ENCODE data around the gene CALHM6.

CALHM6 gene

GRCh38 chr6:116482780-116483179 lies 21.6 kb downstream of the CALHM6 start:
- TF ChIP-seq CEBPB (IDR thresholded peaks at IDR 0.05) (no peak), TEAD4 (IDR thresholded peaks at IDR 0.05) (no peak), TAF1 (IDR thresholded peaks at IDR 0.05; ENCODE audit: low read depth) (no peak), EP300 (IDR thresholded peaks at IDR 0.05; ENCODE audit: borderline replicate concordance) (no peak), FOXM1 (IDR thresholded peaks at IDR 0.05; ENCODE audit: borderline replicate concordance, low read depth) (no peak), TCF12 (IDR thresholded peaks at IDR 0.05; ENCODE audit: low read depth) (no peak), USF1 (IDR thresholded peaks at IDR 0.05) (no peak), NFIC (IDR thresholded peaks at IDR 0.05) (no peak), RAD21 (IDR thresholded peaks at IDR 0.05; ENCODE audit: low read depth) (no peak), ZBTB7A (IDR thresholded peaks at IDR 0.05; ENCODE audit: low read depth) (no peak), YY1 (IDR thresholded peaks at IDR 0.05; ENCODE audit: low read depth) (no peak), CREB1 (IDR thresholded peaks at IDR 0.05; ENCODE audit: low read depth) (no peak), EGR1 (IDR thresholded peaks at IDR 0.05) (no peak)
- TF ChIP-seq, protein P1, sequence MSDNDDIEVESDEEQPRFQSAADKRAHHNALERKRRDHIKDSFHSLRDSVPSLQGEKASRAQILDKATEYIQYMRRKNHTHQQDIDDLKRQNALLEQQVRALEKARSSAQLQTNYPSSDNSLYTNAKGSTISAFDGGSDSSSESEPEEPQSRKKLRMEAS (IDR thresholded peaks at IDR 0.05), result no peak
- TF ChIP-seq, protein P2, sequence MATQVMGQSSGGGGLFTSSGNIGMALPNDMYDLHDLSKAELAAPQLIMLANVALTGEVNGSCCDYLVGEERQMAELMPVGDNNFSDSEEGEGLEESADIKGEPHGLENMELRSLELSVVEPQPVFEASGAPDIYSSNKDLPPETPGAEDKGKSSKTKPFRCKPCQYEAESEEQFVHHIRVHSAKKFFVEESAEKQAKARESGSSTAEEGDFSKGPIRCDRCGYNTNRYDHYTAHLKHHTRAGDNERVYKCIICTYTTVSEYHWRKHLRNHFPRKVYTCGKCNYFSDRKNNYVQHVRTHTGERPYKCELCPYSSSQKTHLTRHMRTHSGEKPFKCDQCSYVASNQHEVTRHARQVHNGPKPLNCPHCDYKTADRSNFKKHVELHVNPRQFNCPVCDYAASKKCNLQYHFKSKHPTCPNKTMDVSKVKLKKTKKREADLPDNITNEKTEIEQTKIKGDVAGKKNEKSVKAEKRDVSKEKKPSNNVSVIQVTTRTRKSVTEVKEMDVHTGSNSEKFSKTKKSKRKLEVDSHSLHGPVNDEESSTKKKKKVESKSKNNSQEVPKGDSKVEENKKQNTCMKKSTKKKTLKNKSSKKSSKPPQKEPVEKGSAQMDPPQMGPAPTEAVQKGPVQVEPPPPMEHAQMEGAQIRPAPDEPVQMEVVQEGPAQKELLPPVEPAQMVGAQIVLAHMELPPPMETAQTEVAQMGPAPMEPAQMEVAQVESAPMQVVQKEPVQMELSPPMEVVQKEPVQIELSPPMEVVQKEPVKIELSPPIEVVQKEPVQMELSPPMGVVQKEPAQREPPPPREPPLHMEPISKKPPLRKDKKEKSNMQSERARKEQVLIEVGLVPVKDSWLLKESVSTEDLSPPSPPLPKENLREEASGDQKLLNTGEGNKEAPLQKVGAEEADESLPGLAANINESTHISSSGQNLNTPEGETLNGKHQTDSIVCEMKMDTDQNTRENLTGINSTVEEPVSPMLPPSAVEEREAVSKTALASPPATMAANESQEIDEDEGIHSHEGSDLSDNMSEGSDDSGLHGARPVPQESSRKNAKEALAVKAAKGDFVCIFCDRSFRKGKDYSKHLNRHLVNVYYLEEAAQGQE (IDR thresholded peaks at IDR 0.05; ENCODE audit: low read depth), result no peak

- TF ChIP-seq NFIC (IDR thresholded peaks at IDR 0.05) (no peak), CREB1 (IDR thresholded peaks at IDR 0.05; ENCODE audit: low read depth) (no peak), EP300 (IDR thresholded peaks at IDR 0.05; ENCODE audit: borderline replicate concordance) (no peak), FOXM1 (IDR thresholded peaks at IDR 0.05; ENCODE audit: borderline replicate concordance, low read depth) (no peak), RAD21 (IDR thresholded peaks at IDR 0.05; ENCODE audit: low read depth) (no peak), TEAD4 (IDR thresholded peaks at IDR 0.05) (no peak)
Observed at GRCh38 chr6:116483616-116484015, 22.4 kb downstream of the CALHM6 start.

DNA sequence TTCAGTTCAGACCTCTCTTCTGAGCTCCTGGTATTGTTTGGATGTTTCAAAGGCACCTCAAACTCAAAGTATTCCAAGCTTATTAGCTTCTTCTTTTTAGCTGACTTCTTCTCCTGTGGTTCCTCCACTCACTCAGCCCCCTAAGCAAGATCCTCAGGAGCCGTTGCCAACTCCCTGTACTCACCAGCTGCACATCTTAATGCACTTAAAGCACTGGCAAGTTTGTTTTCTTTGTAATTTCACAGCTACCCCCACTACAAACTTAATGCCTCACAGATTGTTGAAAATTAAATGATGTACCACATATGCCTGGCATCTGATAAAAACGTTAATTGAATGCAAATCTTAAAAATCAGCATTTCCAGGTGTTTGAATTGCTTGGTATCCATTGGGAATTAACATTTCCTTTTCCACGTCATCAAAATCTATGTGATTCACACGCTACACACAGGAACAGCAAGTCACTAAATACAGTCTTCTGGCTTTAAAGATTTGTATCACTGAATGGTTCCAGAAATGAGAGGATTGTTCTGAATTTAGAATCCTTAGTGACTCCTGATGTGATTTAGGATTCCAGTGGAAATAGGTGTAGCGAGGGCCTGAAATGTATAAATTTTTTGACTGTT lies 24.5 kb downstream of the CALHM6 start:
- no peak for TF ChIP-seq FOXM1 (IDR thresholded peaks at IDR 0.05; ENCODE audit: borderline replicate concordance, low read depth)
- TF ChIP-seq TEAD4 (IDR thresholded peaks at IDR 0.05), result no peak
- no peak for TF ChIP-seq EP300 (IDR thresholded peaks at IDR 0.05; ENCODE audit: borderline replicate concordance)
- no peak for TF ChIP-seq CREB1 (IDR thresholded peaks at IDR 0.05; ENCODE audit: low read depth)
- no peak for TF ChIP-seq YY1 (IDR thresholded peaks at IDR 0.05; ENCODE audit: low read depth)
- no peak for TF ChIP-seq EGR1 (IDR thresholded peaks at IDR 0.05)
- TF ChIP-seq, protein P2 (IDR thresholded peaks at IDR 0.05; ENCODE audit: low read depth), result no peak
- no peak for TF ChIP-seq TCF12 (IDR thresholded peaks at IDR 0.05; ENCODE audit: low read depth)
- TF ChIP-seq NFIC (IDR thresholded peaks at IDR 0.05), result no peak
- TF ChIP-seq CEBPB (IDR thresholded peaks at IDR 0.05), result no peak

DNA sequence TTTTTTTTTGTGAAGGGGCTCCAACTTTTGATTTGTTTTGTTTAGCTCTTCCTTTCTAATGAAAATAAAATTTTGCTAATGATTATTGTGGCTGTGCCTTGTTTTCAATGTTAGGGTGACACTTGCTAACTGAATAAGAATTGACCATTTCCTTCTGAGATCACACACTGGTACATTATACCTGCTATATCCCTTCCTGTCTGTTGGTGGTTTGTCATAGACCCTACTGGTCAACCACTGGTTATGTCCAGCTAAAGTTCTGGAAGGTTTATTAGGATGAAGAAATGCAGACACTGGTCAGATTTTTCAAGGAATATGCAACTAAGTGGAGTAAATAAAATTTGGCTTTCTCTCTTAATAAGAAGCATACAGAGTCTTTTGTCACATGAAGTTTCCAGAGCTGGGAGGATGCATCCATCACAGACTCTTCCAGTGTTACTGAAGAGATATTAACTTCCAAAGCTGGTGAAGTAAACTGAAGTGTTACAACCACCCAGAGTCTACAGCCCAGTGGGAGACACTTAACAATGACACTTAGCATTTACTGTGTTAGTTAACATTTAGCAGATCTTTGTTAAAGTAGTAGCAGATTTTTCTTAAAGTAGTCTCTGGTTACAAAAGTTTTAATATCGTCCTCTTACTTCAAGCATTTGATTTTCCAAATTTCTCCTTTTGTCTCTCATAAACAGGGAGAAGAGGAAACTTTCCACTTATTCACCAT lies 30.6 kb downstream of the CALHM6 start:
- TF ChIP-seq CREB1 (IDR thresholded peaks at IDR 0.05; ENCODE audit: low read depth), result no peak

GRCh38 chr6:116492331-116493067 lies 31.3 kb downstream of the CALHM6 start:
- TF ChIP-seq EGR1 (IDR thresholded peaks at IDR 0.05), result no peak
- no peak for TF ChIP-seq NFIC (IDR thresholded peaks at IDR 0.05)
- no peak for TF ChIP-seq FOXM1 (IDR thresholded peaks at IDR 0.05; ENCODE audit: borderline replicate concordance, low read depth)
- TF ChIP-seq RAD21 (IDR thresholded peaks at IDR 0.05; ENCODE audit: low read depth), result no peak
- TF ChIP-seq TEAD4 (IDR thresholded peaks at IDR 0.05), result no peak
- no peak for TF ChIP-seq TAF1 (IDR thresholded peaks at IDR 0.05; ENCODE audit: low read depth)
- no peak for TF ChIP-seq ZBTB7A (IDR thresholded peaks at IDR 0.05; ENCODE audit: low read depth)
- TF ChIP-seq YY1 (IDR thresholded peaks at IDR 0.05; ENCODE audit: low read depth), result no peak
- TF ChIP-seq, protein P1 (IDR thresholded peaks at IDR 0.05), result no peak
- no peak for TF ChIP-seq TCF12 (IDR thresholded peaks at IDR 0.05; ENCODE audit: low read depth)
- no peak for TF ChIP-seq EP300 (IDR thresholded peaks at IDR 0.05; ENCODE audit: borderline replicate concordance)
- TF ChIP-seq CREB1 (IDR thresholded peaks at IDR 0.05; ENCODE audit: low read depth), result no peak
- TF ChIP-seq CEBPB (IDR thresholded peaks at IDR 0.05), result no peak
- no peak for TF ChIP-seq USF1 (IDR thresholded peaks at IDR 0.05)
